Measurements from ENCODE around the gene PCLO. TPM values are rescaled to one million over a fixed set of nuclear protein-coding genes. Genes with fewer than 3 reads are reported as not detected.

The PCLO gene
- total RNA-seq, 1 donor from 2014 or later = 17.4 TPM

DNA sequence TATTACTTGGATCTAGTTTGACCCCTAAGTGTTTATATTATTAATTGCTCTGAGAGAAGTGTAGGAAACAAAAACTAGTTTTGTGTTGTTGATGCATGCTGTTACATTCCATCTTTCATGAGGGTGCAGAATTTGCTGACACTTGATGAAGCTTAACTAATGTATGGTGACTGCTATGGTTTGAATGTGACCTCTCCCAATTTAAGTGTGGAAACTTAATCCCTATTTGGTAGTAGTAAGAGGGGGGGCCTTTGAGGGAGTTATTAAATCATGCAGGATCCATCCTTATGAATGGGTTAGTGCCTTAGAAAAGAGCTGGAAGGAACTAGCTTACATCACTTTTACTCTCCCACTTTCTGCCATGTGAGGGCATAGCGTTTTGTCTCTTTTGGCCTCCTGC, 142.5 kb downstream of the PCLO start:
- H3K4me1 Mint-ChIP-seq (ENCODE audit: low read depth, unreplicated experiment) = no peaks in the 10 kb centered on the region
- peaks cover 8% of the 10 kb centered on the region for H3K36me3 Mint-ChIP-seq (ENCODE audit: unreplicated experiment)
- no peak overlapping the region for H3K4me3 Mint-ChIP-seq (ENCODE audit: unreplicated experiment)
- H3K9me3 Mint-ChIP-seq (ENCODE audit: unreplicated experiment) = peaks cover 1% of the 10 kb centered on the region
- H3K27me3 Mint-ChIP-seq (ENCODE audit: unreplicated experiment) = no peaks in the 10 kb centered on the region
- no peak overlapping the region for H3K27ac Mint-ChIP-seq (ENCODE audit: unreplicated experiment)
- TF ChIP-seq, protein P1, sequence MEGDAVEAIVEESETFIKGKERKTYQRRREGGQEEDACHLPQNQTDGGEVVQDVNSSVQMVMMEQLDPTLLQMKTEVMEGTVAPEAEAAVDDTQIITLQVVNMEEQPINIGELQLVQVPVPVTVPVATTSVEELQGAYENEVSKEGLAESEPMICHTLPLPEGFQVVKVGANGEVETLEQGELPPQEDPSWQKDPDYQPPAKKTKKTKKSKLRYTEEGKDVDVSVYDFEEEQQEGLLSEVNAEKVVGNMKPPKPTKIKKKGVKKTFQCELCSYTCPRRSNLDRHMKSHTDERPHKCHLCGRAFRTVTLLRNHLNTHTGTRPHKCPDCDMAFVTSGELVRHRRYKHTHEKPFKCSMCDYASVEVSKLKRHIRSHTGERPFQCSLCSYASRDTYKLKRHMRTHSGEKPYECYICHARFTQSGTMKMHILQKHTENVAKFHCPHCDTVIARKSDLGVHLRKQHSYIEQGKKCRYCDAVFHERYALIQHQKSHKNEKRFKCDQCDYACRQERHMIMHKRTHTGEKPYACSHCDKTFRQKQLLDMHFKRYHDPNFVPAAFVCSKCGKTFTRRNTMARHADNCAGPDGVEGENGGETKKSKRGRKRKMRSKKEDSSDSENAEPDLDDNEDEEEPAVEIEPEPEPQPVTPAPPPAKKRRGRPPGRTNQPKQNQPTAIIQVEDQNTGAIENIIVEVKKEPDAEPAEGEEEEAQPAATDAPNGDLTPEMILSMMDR (IDR thresholded peaks at IDR 0.05; ENCODE audit: partially characterized antibody, unreplicated experiment) = no peak
- no peak for DNase-seq

DNA sequence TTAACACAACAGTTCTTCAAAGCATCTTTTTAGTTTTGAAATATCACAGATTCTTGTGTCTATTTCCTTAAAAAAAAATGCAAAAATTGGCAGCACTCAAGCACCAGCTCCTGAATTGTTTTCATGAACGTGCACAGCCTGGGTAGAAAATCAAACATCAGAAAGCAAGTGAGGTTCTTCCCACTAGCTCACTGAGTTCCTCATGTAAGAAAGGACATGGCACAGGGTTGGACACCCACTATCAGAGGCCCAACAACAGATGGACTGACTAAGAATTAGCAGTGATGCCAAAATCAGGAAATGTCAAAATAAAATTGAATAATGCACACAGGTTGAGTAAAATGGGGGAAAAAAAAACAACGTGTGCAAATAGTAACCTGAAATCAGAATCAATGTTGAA, 146.8 kb downstream of the PCLO start:
- H3K4me3 Mint-ChIP-seq (ENCODE audit: unreplicated experiment) = no peak overlapping the region
- DNase-seq = no peak
- no peaks in the 10 kb centered on the region for H3K4me1 Mint-ChIP-seq (ENCODE audit: low read depth, unreplicated experiment)

DNA sequence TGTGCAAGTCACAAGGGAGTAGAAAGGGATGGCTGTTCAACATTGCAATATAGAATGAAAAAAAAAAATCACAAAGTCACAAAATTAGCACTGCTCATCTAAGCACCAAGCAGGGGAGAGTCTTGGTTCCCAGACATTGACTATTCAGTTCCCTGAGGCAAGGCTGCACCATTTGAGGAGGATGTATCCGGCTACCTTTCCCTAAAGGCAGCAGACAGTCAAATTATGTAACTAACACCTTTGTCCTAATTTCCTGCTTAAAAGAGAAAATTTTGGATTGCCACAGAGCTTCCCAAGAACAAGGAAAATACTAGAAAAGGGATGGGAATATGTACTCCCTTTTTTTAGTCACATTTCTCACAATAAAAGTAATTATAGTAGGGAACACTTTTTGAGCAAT, 148.1 kb downstream of the PCLO start:
- H3K9me3 Mint-ChIP-seq (ENCODE audit: unreplicated experiment) = no peaks in the 10 kb centered on the region
- H3K4me3 Mint-ChIP-seq (ENCODE audit: unreplicated experiment) = no peak overlapping the region
- TF ChIP-seq, protein P1 (IDR thresholded peaks at IDR 0.05; ENCODE audit: partially characterized antibody, unreplicated experiment) = no peak
- no peaks in the 10 kb centered on the region for H3K36me3 Mint-ChIP-seq (ENCODE audit: unreplicated experiment)
- H3K4me1 Mint-ChIP-seq (ENCODE audit: low read depth, unreplicated experiment) = no peaks in the 10 kb centered on the region
- no peak overlapping the region for H3K27ac Mint-ChIP-seq (ENCODE audit: unreplicated experiment)
- H3K27me3 Mint-ChIP-seq (ENCODE audit: unreplicated experiment) = no peaks in the 10 kb centered on the region
- no peak for DNase-seq

More for the DNA sequence above, 146.8 kb downstream of the PCLO start:
- no peaks in the 10 kb centered on the region for H3K36me3 Mint-ChIP-seq (ENCODE audit: unreplicated experiment)
- H3K27me3 Mint-ChIP-seq (ENCODE audit: unreplicated experiment) = no peaks in the 10 kb centered on the region
- H3K9me3 Mint-ChIP-seq (ENCODE audit: unreplicated experiment) = no peaks in the 10 kb centered on the region
- TF ChIP-seq, protein P1 (IDR thresholded peaks at IDR 0.05; ENCODE audit: partially characterized antibody, unreplicated experiment) = no peak
- H3K27ac Mint-ChIP-seq (ENCODE audit: unreplicated experiment) = no peak overlapping the region

DNA sequence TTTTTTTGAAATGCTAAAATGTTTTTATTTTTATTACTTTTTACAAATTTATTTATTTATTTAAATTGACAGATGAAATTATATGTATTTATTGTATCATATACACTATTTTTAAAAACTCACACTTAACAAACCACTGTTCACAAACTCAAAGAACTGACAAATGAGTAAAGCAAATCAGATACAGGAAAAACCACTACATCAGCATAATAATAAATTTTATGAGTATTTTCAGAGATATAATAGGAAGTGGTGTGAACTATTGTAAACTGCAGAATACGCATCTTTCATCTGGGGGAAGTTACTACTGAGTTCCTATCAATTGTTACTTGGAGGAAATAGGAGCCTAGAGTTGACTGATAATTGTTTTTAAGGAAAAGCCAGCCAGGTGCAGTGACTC, 150.7 kb downstream of the PCLO start:
- Mint-ChIP-seq H3K4me3 (ENCODE audit: unreplicated experiment) (no peak overlapping the region), H3K27ac (ENCODE audit: unreplicated experiment) (no peak overlapping the region), H3K9me3 (ENCODE audit: unreplicated experiment) (no peaks in the 10 kb centered on the region), H3K4me1 (ENCODE audit: low read depth, unreplicated experiment) (no peaks in the 10 kb centered on the region), H3K27me3 (ENCODE audit: unreplicated experiment) (no peaks in the 10 kb centered on the region), H3K36me3 (ENCODE audit: unreplicated experiment) (no peaks in the 10 kb centered on the region)
- DNase-seq = no peak
- TF ChIP-seq, protein P1 (IDR thresholded peaks at IDR 0.05; ENCODE audit: partially characterized antibody, unreplicated experiment) = no peak

DNA sequence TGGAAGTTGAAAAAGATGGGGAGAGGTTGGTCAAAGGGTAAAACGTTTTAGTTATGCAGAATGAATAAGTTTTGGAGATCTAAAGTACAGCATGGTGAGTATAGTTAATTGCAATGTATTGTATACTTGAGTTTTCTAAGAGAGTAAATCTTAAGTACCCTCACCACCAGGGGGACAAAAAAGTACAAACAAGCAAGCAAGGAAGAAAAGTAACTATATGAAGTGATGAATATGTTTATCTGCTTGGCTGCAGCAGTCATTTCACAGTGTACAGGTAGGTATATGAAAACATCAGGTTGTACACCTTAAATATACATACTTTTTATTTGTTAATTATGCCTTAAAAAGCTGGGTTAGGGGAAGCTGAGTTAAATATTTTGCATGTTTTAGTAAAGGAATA, 157.3 kb downstream of the PCLO start:
- H3K4me3 Mint-ChIP-seq (ENCODE audit: unreplicated experiment) = no peak overlapping the region
- no peak overlapping the region for H3K27ac Mint-ChIP-seq (ENCODE audit: unreplicated experiment)
- DNase-seq = no peak
- TF ChIP-seq, protein P1 (IDR thresholded peaks at IDR 0.05; ENCODE audit: partially characterized antibody, unreplicated experiment) = peak; percentile 61
- no peaks in the 10 kb centered on the region for H3K4me1 Mint-ChIP-seq (ENCODE audit: low read depth, unreplicated experiment)
- no peaks in the 10 kb centered on the region for H3K27me3 Mint-ChIP-seq (ENCODE audit: unreplicated experiment)
- peaks cover 2% of the 10 kb centered on the region for H3K36me3 Mint-ChIP-seq (ENCODE audit: unreplicated experiment)
- H3K9me3 Mint-ChIP-seq (ENCODE audit: unreplicated experiment) = no peaks in the 10 kb centered on the region

Data from glutamatergic neuron (in vitro differentiated cells).